Transverse colon (tissue), 4 donors: ENCODE results near the gene POC5. TPM values are rescaled to one million over a fixed set of nuclear protein-coding genes. Genes with fewer than 3 reads are reported as not detected.

Experiments
- DNase-seq: peaks from one replicate; pipeline ENCODE4 v3.0.0-alpha.2; 2019
- H3K27ac ChIP-seq, 4 donors: fragments of 200-600 bp; sonication (generic); 2 replicates each; pipeline ENCODE4 v1.5.1; 2016 to 2018; ENCODE audit warnings: inconsistent platforms in 4 of 4
- H3K27me3 ChIP-seq: fragments of 200-600 bp; sonication (generic); 2 replicates; pipeline ENCODE4 v1.5.1; 2017; ENCODE audit warnings: inconsistent platforms
- H3K36me3 ChIP-seq, 4 donors: fragments of 200-600 bp; sonication (generic); 2 replicates each; pipeline ENCODE4 v1.5.1; 2017 to 2019; ENCODE audit warnings: inconsistent platforms in 4 of 4
- H3K4me1 ChIP-seq, 4 donors: fragments of 200-600 bp; sonication (generic); 2 replicates each; pipeline ENCODE4 v1.5.1; 2017 to 2020; ENCODE audit warnings: inconsistent platforms in 4 of 4
- H3K4me3 ChIP-seq, 4 donors: fragments of 200-600 bp; sonication (generic); 1 replicate in 1 of 4; 2 replicates in 3 of 4; pipeline versions ENCODE4 v1.5.1 to v1.6.1; 2017 to 2019; ENCODE audit warnings: inconsistent platforms in 4 of 4
- H3K9me3 ChIP-seq, 2 donors: fragments of 200-600 bp; sonication (generic); 2 replicates each; pipeline ENCODE4 v1.5.1; 2017 to 2019; ENCODE audit warnings: inconsistent platforms in 2 of 2
- EP300 ChIP-seq: sonication (generic); formaldehyde crosslinking; IDR thresholded peaks from one replicate; pipeline ENCODE4 v1.6.1; 2017; ENCODE audit warnings: antibody characterized with exemption, low read depth
- POLR2A ChIP-seq: fragments of 450-650 bp; IDR thresholded peaks from one replicate; pipeline ENCODE4 v1.6.1; 2016; ENCODE audit warnings: antibody characterized with exemption, mild to moderate bottlenecking, moderate library complexity
- POLR2AphosphoS5 ChIP-seq, 3 donors: sonication (generic); formaldehyde crosslinking; IDR thresholded peaks; one replicate each; pipeline ENCODE4 v1.6.1; 2016; ENCODE audit warnings: antibody characterized with exemption in 3 of 3
- WGBS, 2 donors: methylation state at CpG; one replicate each; pipeline ENCODE4 v1.1.5; 2018; ENCODE audit warnings: low coverage in 1 of 2; 5-methylcytosine and 5-hydroxymethylcytosine counted together
- in situ Hi-C, 4 donors: fragments of 200-750 bp; cut with MboI; loops; one replicate each; pipeline versions ENCODE4 v1.15.0 to v1.15.1; 2017; ENCODE audit warnings: low sequenced_read_pairs in 3 of 4, low pct_ligation_motif_present in 1 of 4, low pct_unique_long_range_greater_than_20kb in 1 of 4
- intact Hi-C: fragments of 100-400 bp; cut with DNase I; formaldehyde crosslinking; loops from one replicate; pipeline ENCODE4 v1.15.1; 2023; ENCODE audit warnings: low total_unique reads
- small RNA-seq, 4 donors: library from RNA; depleted of rRNA; stranded (forward); fragments of <200 nt; gene quantifications; one replicate each; pipeline ENCODE3, GENCODE V24; 2016
- total RNA-seq, 4 donors: library from RNA; depleted of rRNA; stranded (reverse); fragments of >200 nt; gene quantifications; one replicate each; pipeline ENCODE4 v1.1.0, GENCODE V29; 2016
- TF ChIP-seq, protein P1 (sequence below), 5 experiments: fragments of 200-600 bp in 3 of 5; fragments of 450-650 bp in 2 of 5; sonication (generic) in 3 of 5; IDR thresholded peaks; 1 replicate in 2 of 5; 2 replicates in 3 of 5; pipeline ENCODE4 v1.5.1; 2016 to 2017; ENCODE audit warnings: antibody characterized with exemption in 5 of 5, inconsistent platforms in 3 of 5, mild to moderate bottlenecking in 2 of 5, moderate library complexity in 1 of 5

The POC5 gene
- total RNA-seq, 4 donors from 2014 or later, result 5.8 to 13.5 (median 11.1) TPM

DNA sequence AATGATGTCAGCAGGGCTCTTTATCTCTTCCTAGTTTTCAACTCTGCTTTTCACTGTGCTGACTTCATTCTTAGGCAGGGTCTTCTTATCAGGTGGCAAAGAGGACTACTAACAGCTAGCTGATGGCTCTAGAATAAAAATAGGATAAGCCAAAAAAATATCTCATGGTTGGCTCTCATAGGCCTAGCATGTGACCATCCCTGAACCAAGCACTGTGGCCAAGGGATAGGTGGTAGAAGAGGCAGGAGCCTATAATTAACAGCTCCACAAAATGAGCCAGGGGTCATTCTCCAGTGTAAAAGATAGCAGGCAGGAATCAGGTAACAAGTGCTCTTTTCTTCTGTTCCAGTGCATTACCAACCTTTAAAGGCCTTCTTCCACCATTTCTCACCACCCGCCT is 84.9 kb downstream of the POC5 start:
- no peaks in the 10 kb centered on the region for H3K36me3 ChIP-seq
- in situ Hi-C loops (no loop called here), intact Hi-C loops (no loop called here)
- H3K27me3 ChIP-seq, result no peaks in the 10 kb centered on the region
- TF ChIP-seq EP300, result no peak
- TF ChIP-seq, protein P1, sequence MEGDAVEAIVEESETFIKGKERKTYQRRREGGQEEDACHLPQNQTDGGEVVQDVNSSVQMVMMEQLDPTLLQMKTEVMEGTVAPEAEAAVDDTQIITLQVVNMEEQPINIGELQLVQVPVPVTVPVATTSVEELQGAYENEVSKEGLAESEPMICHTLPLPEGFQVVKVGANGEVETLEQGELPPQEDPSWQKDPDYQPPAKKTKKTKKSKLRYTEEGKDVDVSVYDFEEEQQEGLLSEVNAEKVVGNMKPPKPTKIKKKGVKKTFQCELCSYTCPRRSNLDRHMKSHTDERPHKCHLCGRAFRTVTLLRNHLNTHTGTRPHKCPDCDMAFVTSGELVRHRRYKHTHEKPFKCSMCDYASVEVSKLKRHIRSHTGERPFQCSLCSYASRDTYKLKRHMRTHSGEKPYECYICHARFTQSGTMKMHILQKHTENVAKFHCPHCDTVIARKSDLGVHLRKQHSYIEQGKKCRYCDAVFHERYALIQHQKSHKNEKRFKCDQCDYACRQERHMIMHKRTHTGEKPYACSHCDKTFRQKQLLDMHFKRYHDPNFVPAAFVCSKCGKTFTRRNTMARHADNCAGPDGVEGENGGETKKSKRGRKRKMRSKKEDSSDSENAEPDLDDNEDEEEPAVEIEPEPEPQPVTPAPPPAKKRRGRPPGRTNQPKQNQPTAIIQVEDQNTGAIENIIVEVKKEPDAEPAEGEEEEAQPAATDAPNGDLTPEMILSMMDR (IDR thresholded peaks at IDR 0.05), result no peak
- TF ChIP-seq POLR2A, result no peak
- no peak for TF ChIP-seq POLR2AphosphoS5 (IDR thresholded peaks at IDR 0.05)
- no peak overlapping the region for H3K4me3 ChIP-seq
- no peak overlapping the region for H3K27ac ChIP-seq
- no peaks in the 10 kb centered on the region for H3K9me3 ChIP-seq
- WGBS, 2 donors, result 95% methylated on average over 1 of the region's 1 CpG; no CpG with 5 or more reads in 1 of the 2 donors
- no peak for DNase-seq
- H3K4me1 ChIP-seq, result no peaks in the 10 kb centered on the region

GRCh38 chr5:75630875-75631274 is 86.4 kb downstream of the POC5 start:
- in situ Hi-C loops, result no loop called here
- intact Hi-C loops, result no loop called here
- Histone ChIP-seq H3K36me3 (no peaks in the 10 kb centered on the region), H3K27me3 (no peaks in the 10 kb centered on the region), H3K27ac (no peak overlapping the region), H3K4me3 (no peak overlapping the region), H3K9me3 (no peaks in the 10 kb centered on the region), H3K4me1 (no peaks in the 10 kb centered on the region)
- TF ChIP-seq POLR2AphosphoS5 (IDR thresholded peaks at IDR 0.05), result no peak
- TF ChIP-seq POLR2A, result no peak
- no peak for DNase-seq
- WGBS, 2 donors, result 79 to 100% methylated on average over 2 of the region's 2 CpGs

DNA sequence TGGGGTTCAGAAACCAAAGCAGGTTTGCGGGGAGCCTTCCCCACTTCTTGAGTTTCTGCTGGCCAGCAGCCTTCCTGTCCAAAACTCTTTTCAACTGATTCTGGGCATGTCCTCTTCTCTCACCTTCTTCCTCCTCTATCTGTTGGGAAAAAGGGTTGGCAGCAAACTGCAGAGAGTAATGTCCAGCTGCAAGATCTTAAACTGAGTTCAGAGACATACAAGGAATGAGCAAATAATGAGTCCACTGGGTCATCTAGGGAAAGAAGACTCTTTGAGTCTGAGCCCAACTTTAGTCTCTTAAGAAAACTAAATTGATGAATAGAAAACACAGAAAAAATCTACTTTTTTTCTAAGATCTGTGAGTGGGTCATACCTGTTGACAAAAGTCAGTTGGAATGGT is 89.4 kb downstream of the POC5 start:
- Histone ChIP-seq H3K9me3 (no peaks in the 10 kb centered on the region), H3K36me3 (no peaks in the 10 kb centered on the region), H3K27me3 (no peaks in the 10 kb centered on the region), H3K27ac (no peak overlapping the region), H3K4me1 (peaks cover 0 to 12% (median 4%) of the 10 kb centered on the region in 4 donors), H3K4me3 (no peak overlapping the region)
- 83 to 100% methylated on average over 1 of the region's 1 CpG for WGBS, 2 donors
- DNase-seq, result no peak
- intact Hi-C loops, result no loop called here
- in situ Hi-C loops, result no loop called here
- TF ChIP-seq POLR2AphosphoS5 (IDR thresholded peaks at IDR 0.05) (no peak), EP300 (no peak), POLR2A (no peak)
- TF ChIP-seq, protein P1 (IDR thresholded peaks at IDR 0.05), result no peak

DNA sequence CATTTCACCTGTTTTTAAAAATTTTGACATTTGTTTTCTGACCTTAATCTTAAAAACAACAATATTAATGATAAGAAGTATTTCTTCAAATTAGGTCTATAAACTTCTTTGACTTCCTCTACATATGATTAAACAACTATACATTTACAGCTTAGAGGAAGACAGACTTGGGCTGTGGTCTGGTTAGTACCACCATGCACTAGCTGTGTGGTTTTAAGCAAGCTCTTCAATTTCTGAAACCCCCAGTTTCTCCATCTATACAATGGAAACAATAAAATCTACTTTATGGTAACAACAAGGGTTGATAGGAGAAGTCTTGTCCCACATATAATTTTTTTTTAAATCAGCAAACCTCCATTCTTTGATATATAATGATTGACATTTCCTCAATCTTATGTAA is 90.3 kb downstream of the POC5 start:
- Histone ChIP-seq H3K27ac (no peak overlapping the region), H3K36me3 (no peaks in the 10 kb centered on the region), H3K9me3 (no peaks in the 10 kb centered on the region), H3K27me3 (no peaks in the 10 kb centered on the region), H3K4me3 (no peak overlapping the region), H3K4me1 (peaks cover 0 to 17% (median 8%) of the 10 kb centered on the region in 4 donors)
- in situ Hi-C loops (no loop called here), intact Hi-C loops (no loop called here)
- DNase-seq, result no peak
- TF ChIP-seq, protein P1 (IDR thresholded peaks at IDR 0.05), result no peak

Small RNA genes within 50 kb of the gene (small RNA-seq; reads per million reads assigned to genes)
- gene RNU6-680P, result 0 reads per million in 4 donors

Other genes with a start within 250 kb of the POC5 start
- 10 to 100 TPM; 33.2 to 59.5 (median 39.4) TPM for gene CERT1, start 205.8 kb downstream of the POC5 start, total RNA-seq
- gene POLK, start 205.5 kb downstream of the POC5 start, total RNA-seq, result 10 to 100 TPM in 3 of 4 donors, 1 to 10 TPM in 1; 5.4 to 30.2 (median 18.5) TPM
- gene ANKDD1B, start 106.0 kb downstream of the POC5 start, total RNA-seq, result 10 to 100 TPM in 3 of 4 donors, 1 to 10 TPM in 1; 3.6 to 20.6 (median 13.9) TPM